T-helper 17 cell (primary cell): ENCODE data around the gene TMEM134. TPM values are rescaled to one million over a fixed set of nuclear protein-coding genes. Genes with fewer than 3 reads are reported as not detected.

Experiments
- ATAC-seq: fragments of 150-1000 bp; cut with Tn5 transposase; 2 replicates; pipeline ENCODE4 v1.10.0; 2021; ENCODE audit warnings: mild to moderate bottlenecking, moderate library complexity
- DNase-seq, 3 donors: peaks; one replicate each; pipeline versions ENCODE4 v3.0.0 to v3.0.0-alpha.2; 2020 to 2021
- H3K9me3 ChIP-seq: one replicate; pipeline ENCODE4 v1.7.0; 2013; ENCODE audit warnings: low read length, mild to moderate bottlenecking; ENCODE audit not compliant: control insufficient read depth, poor library complexity, severe bottlenecking
- H3K27ac Mint-ChIP-seq: one replicate; pipeline ENCODE4 v1.8.0; 2022; ENCODE audit warnings: mild to moderate bottlenecking, moderate library complexity, mixed read lengths
- H3K27me3 Mint-ChIP-seq: one replicate; pipeline ENCODE4 v1.8.0; 2022; ENCODE audit warnings: mixed read lengths
- H3K36me3 Mint-ChIP-seq: one replicate; pipeline ENCODE4 v1.8.0; 2022; ENCODE audit warnings: low read depth, mixed read lengths
- H3K4me1 Mint-ChIP-seq: one replicate; pipeline ENCODE4 v1.8.0; 2022; ENCODE audit warnings: mild to moderate bottlenecking, mixed read lengths
- H3K4me3 Mint-ChIP-seq: one replicate; pipeline ENCODE4 v1.8.0; 2022; ENCODE audit warnings: mild to moderate bottlenecking, moderate library complexity, mixed read lengths
- total RNA-seq, 4 donors: library from RNA in 2 of 4; stranded (reverse) in 2 of 4; gene quantifications; one replicate each; pipeline ENCODE4 v1.2.3 and lab custom pipeline; 2022 to 2026

The TMEM134 gene
- total RNA-seq, 2 donors from 2014 or later: 48.7 to 65.6 TPM

DNA sequence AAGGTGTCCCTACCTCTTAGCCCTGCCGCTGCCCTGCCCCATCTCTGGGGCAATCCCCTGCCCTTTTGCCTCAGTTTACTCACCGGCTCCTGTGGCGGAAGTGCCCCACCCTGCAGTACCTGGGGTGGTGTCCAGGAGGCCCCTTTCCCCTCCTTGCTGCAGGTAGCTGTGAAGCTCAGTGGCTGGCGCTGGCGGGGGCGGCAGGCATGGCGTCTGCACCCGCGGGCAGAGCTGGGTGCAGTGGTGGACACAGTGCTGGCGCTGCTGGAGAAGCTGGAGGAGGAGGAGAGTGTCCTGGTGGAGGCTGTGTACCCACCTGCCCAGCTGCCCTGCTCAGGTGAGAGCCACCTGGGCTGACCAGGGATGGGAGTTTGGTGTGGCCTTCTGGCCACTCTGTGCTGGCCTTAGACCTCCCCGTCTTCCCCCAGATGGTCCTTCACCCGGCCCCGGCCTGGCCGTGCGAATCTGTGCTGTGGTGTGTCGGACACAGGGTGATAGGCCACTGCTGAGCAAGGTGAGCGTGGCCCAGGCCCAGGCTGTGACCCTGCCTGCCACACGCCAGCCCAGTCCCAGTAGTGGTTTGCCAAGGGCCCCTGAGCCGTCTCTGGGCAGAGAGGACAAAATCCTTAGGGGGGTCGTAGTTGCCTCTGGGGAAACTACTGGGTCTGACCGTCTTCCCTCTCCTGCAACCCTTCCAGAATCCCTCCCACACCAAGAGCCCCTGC, 49.6 kb downstream of the TMEM134 start:
- no peaks in the 10 kb centered on the region for H3K36me3 Mint-ChIP-seq
- ATAC-seq (no peak), DNase-seq (no peak)
- H3K27ac Mint-ChIP-seq: peak overlapping the region; percentile 88
- H3K4me1 Mint-ChIP-seq: peaks cover 50% of the 10 kb centered on the region
- no peaks in the 10 kb centered on the region for H3K27me3 Mint-ChIP-seq
- peak overlapping the region; percentile 87 for H3K4me3 Mint-ChIP-seq
- no peaks in the 10 kb centered on the region for H3K9me3 ChIP-seq

DNA sequence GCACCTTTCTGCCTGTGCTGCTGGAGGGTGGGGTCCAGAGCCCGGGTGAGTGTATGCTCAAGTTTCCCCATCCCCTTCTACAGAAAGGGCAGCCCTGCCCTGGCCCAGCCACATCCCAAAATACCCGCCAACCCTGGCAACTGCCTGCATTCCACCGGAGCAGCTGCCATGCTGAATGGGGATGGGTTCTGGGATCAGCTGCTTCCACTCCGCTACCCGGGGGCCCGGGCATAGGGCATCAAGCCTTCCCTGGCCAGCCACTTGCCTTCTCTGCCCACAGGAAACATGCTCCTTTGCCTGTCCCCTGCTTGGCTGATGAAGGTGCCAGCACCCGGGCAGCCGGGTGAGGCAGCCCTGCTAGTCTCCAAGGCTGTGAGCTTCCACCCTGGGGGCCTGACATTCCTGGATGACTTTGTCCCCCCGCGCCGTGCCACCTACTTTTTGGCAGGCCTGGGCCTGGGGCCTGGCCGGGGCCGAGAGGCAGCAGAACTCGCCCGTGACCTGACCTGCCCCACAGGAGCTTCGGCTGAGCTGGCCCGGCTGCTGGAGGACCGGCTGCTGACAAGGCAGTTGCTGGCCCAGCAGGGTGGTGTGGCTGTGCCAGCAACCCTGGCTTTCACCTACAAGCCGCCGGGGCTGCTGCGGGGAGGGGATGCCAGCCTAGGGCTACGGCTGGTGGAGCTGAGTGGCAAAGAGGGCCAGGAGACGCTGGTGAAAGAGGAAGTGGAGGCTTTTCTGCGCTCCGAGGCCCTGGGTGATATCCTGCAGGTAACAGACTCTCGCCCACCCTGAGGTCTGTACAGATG, 50.4 kb downstream of the TMEM134 start:
- H3K4me1 Mint-ChIP-seq: peaks cover 50% of the 10 kb centered on the region
- peak overlapping the region; percentile 87 for H3K4me3 Mint-ChIP-seq
- H3K9me3 ChIP-seq: no peaks in the 10 kb centered on the region
- ATAC-seq (peak; percentile 14), DNase-seq (no peak)
- H3K36me3 Mint-ChIP-seq: no peaks in the 10 kb centered on the region
- H3K27me3 Mint-ChIP-seq: no peaks in the 10 kb centered on the region
- H3K27ac Mint-ChIP-seq: peak overlapping the region; percentile 88

DNA sequence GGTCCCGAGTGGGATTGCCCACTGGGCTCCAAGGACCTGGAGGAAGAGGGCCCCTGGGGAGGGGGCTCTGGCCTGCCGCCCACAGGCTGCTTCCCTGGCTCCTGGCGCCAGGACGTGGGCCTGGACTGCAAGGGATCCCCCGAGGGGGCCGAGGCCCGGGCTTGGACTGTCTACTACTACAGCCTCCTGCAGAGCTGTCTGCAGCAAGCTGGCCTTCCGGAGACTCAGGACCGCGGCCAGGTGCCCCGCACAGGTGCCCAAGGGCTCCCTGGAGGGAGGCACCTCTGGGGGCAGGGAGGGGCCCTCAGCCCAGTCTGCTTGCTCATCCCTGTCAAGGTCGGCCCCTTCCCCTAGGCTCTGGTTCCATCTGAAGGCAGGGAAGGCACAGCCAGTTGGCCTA, 51.6 kb downstream of the TMEM134 start:
- H3K4me3 Mint-ChIP-seq: peak overlapping the region; percentile 49
- H3K9me3 ChIP-seq: no peaks in the 10 kb centered on the region
- DNase-seq: no peak
- H3K36me3 Mint-ChIP-seq: no peaks in the 10 kb centered on the region
- peaks cover 54% of the 10 kb centered on the region for H3K4me1 Mint-ChIP-seq
- H3K27me3 Mint-ChIP-seq: no peaks in the 10 kb centered on the region
- ATAC-seq: no peak
- peak overlapping the region; percentile 87 for H3K27ac Mint-ChIP-seq

DNA sequence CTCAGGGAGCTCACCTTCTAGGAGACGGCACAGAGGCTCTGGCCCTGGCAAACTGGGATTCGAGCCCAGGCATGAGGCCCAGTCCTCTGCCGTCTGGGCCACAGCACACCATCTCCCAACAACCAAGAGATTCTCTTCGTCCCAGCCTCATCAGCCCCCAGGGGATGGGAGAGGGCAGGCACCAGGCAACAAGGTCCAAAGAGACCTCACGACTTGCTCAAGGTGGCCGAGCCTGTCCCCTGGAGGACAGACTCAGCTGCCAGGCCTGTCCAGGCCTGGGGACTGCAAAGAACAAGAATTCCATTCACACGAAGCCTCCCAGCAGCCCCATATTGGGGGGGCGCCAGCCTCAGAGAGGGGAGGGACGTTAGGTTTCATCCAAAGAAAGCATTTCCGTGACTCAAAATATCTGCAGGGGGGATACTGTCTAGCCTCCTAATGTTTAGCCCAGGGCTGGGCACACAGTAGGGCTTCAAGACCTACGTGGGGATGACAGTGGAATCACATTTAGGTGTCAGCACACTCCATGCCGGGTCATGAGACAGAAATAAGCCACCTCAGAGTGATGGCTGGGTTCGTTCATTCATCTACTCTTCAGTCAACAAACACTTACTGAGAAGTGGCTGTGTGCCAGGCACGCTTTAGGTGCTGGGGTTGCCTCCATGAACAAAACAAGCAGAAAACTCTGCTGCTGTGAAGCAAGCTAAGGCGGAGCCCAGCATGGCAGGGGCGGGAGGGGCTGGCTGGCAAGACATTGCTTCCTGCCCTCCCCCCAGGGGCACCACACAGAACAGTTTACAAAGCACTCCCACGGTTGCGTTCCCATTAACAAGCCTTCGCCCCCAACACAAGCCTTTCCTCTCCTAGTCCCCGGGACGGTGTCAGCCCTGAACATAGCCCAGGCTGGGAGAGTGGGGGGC, 52.4 kb downstream of the TMEM134 start:
- DNase-seq: peak; percentile 67 to 71 (median 68)
- H3K9me3 ChIP-seq: no peaks in the 10 kb centered on the region
- H3K27me3 Mint-ChIP-seq: no peaks in the 10 kb centered on the region
- peak; percentile 65 for ATAC-seq
- peak overlapping the region; percentile 86 for H3K4me3 Mint-ChIP-seq
- H3K36me3 Mint-ChIP-seq: no peaks in the 10 kb centered on the region
- peak overlapping the region; percentile 87 for H3K27ac Mint-ChIP-seq
- H3K4me1 Mint-ChIP-seq: peaks cover 60% of the 10 kb centered on the region

DNA sequence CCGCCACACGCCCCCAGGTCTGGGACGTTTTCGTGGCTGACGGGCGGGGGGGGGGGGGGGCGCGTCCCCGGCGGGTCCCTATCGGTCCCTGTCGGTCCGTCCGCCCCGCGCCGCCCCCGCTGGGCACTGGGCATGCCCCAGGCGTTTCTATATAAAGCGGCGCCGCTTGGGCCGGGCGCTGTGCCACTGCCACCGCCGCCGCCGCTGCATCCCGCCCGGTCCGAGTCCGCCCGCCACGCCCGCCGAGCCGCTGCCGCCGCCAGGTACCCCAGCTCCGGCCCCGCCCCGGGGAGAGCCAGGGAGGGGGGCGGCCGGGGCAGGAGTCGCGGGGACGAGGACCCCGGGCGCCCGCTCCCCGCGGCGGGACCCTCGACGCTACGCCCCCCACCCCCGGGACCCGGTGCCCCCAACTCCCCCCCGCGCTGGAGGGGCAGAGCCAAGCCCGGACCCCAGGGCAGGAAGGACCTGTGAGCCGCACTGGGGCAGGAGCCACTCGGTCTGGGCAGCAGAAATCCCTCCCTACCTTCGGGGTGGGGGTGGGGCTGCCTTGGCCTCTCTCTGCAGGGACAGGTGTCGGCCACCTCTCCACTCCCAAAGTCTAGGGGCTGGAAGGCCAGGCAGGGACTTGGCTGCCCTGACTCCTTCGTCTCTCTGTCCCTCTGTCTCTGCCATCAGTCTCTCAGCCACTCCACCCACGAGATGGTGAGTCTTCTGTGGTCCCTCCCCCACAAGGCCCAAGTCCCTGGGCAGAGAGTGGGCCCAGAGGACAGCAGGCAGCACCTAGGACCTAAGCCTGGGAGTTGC, 53.3 kb downstream of the TMEM134 start, which contains the start of gene CARNS1:
Gene CARNS1 (plus strand): TSS at position 178 of the 804 bp plus-strand sequence. CDS start 522 bp downstream, at position 700.
- H3K36me3 Mint-ChIP-seq: no peaks in the 10 kb centered on the region
- H3K27ac Mint-ChIP-seq: peak within 1 kb of the TSS; percentile 87
- ATAC-seq (no peak), DNase-seq (no peak)
- no peaks in the 10 kb centered on the region for H3K9me3 ChIP-seq
- peaks cover 66% of the 10 kb centered on the region for H3K4me1 Mint-ChIP-seq
- H3K27me3 Mint-ChIP-seq: no peaks in the 10 kb centered on the region
- H3K4me3 Mint-ChIP-seq: peak within 1 kb of the TSS; percentile 86

DNA sequence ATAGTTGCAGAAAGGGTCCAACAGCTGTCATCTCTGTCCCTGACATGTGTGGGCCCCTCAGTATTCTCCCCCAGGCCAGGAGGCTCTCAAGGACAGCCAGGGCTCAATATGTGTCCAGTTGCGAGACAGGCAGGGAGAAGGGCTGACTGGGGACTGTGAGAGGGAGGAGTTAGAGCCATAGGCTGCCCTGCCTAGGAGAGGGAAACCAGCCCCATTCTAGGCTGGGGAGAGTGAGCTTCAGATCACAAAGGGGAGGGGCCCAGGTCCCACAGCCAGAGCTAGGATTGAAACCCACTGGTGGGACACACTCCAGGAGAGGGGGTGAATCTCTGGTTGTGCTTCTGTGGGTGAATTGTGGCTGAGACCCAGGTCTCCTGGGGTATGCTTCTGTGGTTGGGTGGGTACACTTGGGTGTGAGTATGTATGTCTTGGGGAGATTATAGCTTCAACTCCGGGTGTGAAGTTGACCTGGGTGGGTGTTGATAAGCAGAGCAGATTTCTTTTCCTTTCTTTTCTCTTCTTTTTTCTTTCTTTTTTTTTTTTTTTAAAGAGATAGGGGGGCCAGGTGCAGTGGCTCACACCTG, 55.7 kb downstream of the TMEM134 start:
- H3K9me3 ChIP-seq: no peaks in the 10 kb centered on the region
- H3K27ac Mint-ChIP-seq: peak overlapping the region; percentile 94
- peaks cover 67% of the 10 kb centered on the region for H3K4me1 Mint-ChIP-seq
- no peaks in the 10 kb centered on the region for H3K27me3 Mint-ChIP-seq
- DNase-seq: no peak
- no peak overlapping the region for H3K4me3 Mint-ChIP-seq
- no peaks in the 10 kb centered on the region for H3K36me3 Mint-ChIP-seq
- no peak for ATAC-seq

DNA sequence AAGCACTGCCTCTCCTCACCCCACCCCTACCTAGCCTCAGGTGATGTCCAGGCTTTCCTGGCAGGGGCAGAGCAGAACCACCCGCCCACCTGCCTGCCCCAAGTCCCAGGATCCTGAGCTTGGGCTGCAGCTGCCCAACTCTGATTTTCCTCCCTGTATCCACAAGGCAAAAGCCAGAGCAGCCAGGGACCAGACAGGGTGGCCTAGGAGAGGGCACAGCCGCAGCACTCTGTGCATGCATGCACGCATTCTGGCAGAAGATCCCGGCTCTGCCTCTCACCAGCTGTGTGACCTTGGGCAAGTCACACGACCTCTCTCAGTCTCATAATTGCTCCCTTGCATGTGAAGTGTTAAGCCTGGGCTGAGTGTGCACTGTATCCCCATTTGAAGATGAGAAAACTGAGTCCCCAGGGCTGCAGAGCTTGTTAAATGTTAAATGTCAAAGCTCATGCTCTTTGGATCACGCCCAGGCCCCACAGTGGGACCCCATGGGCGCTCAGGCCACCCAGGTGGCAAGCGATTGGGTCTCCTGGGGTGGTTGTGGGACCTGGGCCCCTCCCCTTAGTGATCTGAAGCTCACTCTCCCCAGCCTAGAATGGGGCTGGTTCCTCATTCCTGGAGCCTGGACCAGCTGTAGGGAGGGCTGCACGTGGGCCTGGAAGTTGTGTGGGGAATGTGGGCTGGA, 56.4 kb downstream of the TMEM134 start:
- Mint-ChIP-seq H3K27me3 (no peaks in the 10 kb centered on the region), H3K4me1 (peaks cover 69% of the 10 kb centered on the region), H3K36me3 (no peaks in the 10 kb centered on the region), H3K27ac (peak overlapping the region; percentile 94), H3K4me3 (peak overlapping the region; percentile 19)
- DNase-seq (no peak), ATAC-seq (no peak)
- no peaks in the 10 kb centered on the region for H3K9me3 ChIP-seq

DNA sequence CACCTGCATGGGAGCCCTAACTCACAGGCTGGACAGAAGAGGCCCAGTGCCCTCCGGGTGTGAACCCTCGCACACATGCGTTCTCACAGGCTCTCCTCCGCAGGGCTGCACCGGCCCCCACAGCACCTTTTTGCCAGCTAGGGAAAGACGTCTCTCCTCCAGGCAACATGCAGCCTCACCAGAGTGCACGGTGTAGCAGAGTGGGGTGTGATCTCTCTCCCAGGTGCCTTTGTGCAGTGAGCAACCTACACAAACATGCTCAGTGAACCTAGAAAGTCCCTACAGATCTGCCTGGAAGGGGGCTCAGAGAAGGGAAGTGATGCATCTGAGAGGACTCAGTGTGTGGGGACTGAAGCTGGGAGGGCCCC, 57.3 kb downstream of the TMEM134 start:
- DNase-seq: no peak
- peak overlapping the region; percentile 41 for H3K4me3 Mint-ChIP-seq

More for the DNA sequence above, 57.3 kb downstream of the TMEM134 start:
- no peaks in the 10 kb centered on the region for H3K9me3 ChIP-seq
- Mint-ChIP-seq H3K27me3 (no peaks in the 10 kb centered on the region), H3K27ac (peak overlapping the region; percentile 94), H3K36me3 (peaks cover 3% of the 10 kb centered on the region), H3K4me1 (peaks cover 73% of the 10 kb centered on the region)
- no peak for ATAC-seq

Other genes with a start within 250 kb of the TMEM134 start
- 100 to 1,000 TPM; 264 to 276 TPM for gene GRK2, start 202.8 kb downstream of the TMEM134 start, total RNA-seq
- gene ANKRD13D, start 179.9 kb downstream of the TMEM134 start, total RNA-seq: 100 to 1,000 TPM; 174 to 220 TPM
- gene SSH3, start 165.7 kb downstream of the TMEM134 start, total RNA-seq: 10 to 100 TPM; 12.8 to 17.8 TPM
- gene POLD4, start 115.7 kb downstream of the TMEM134 start, total RNA-seq: 10 to 100 TPM; 45.9 to 61.0 TPM
- gene CLCF1, start 95.7 kb downstream of the TMEM134 start, total RNA-seq: 1 to 10 TPM; 7.3 to 7.5 TPM
- gene RAD9A, start 77.3 kb downstream of the TMEM134 start, total RNA-seq: 10 to 100 TPM; 21.5 to 40.5 TPM
- 100 to 1,000 TPM; 133 to 146 TPM for gene PPP1CA, start 67.4 kb downstream of the TMEM134 start, total RNA-seq
- 100 to 1,000 TPM; 251 to 262 TPM for gene TBC1D10C, start 65.2 kb downstream of the TMEM134 start, total RNA-seq
- gene CARNS1, start 53.6 kb downstream of the TMEM134 start, total RNA-seq: 1 to 10 TPM; 4.5 to 7.5 TPM
- gene RPS6KB2, start 40.8 kb downstream of the TMEM134 start, total RNA-seq: 10 to 100 TPM; 47.8 to 62.7 TPM
- gene PTPRCAP, start 31.6 kb downstream of the TMEM134 start, total RNA-seq: 100 to 1,000 TPM; 170 to 184 TPM
- 10 to 100 TPM; 46.1 to 75.4 TPM for gene CORO1B, start 25.8 kb downstream of the TMEM134 start, total RNA-seq
- gene GPR152, start 16.5 kb downstream of the TMEM134 start, total RNA-seq: not detected
- 10 to 100 TPM in 1 of 2 donors, 1 to 10 TPM in 1; 7.5 to 12.1 TPM for gene CABP4, start 13.9 kb downstream of the TMEM134 start, total RNA-seq
- 100 to 1,000 TPM in 1 of 2 donors, 10 to 100 TPM in 1; 98.3 to 109 TPM for gene AIP, start 13.8 kb upstream of the TMEM134 start, total RNA-seq
- gene PITPNM1, start 36.1 kb upstream of the TMEM134 start, total RNA-seq: 100 to 1,000 TPM; 109 to 121 TPM
- gene CDK2AP2, start 38.9 kb upstream of the TMEM134 start, total RNA-seq: 10 to 100 TPM; 33.8 to 45.6 TPM
- gene CABP2, start 54.2 kb upstream of the TMEM134 start, total RNA-seq: not detected
- 10 to 100 TPM; 67.8 to 79.7 TPM for gene GSTP1, start 114.6 kb upstream of the TMEM134 start, total RNA-seq
- gene NDUFV1, start 137.7 kb upstream of the TMEM134 start, total RNA-seq: 100 to 1,000 TPM; 206 to 239 TPM
- 1 to 10 TPM; 1.5 to 3.4 TPM for gene NUDT8, start 160.7 kb upstream of the TMEM134 start, total RNA-seq
- not detected for gene TBX10, start 170.5 kb upstream of the TMEM134 start, total RNA-seq
- under 1 TPM in 1 of 2 donors, not detected in 1; 0.37 TPM for gene ACY3, start 181.5 kb upstream of the TMEM134 start, total RNA-seq
- gene ALDH3B2, start 205.4 kb upstream of the TMEM134 start, total RNA-seq: not detected